Adrenal gland (tissue), 5 donors: ENCODE results near the gene KCNK18.

ENCODE experiments used
- CTCF ChIP-seq, 6 experiments: fragments of 450-650 bp in 4 of 6; fragments of 200-600 bp in 2 of 6; sonication (generic) in 1 of 6; IDR thresholded peaks; 1 replicate in 5 of 6; 2 replicates in 1 of 6; pipeline versions ENCODE4 v1.5.1 to v1.8.0; 2016 to 2021; ENCODE audit warnings: antibody characterized with exemption in 6 of 6, mild to moderate bottlenecking in 2 of 6, moderate library complexity in 1 of 6
- POLR2A ChIP-seq, 2 donors: fragments of 450-650 bp; IDR thresholded peaks; one replicate each; pipeline ENCODE4 v1.6.1; 2017; ENCODE audit warnings: antibody characterized with exemption in 2 of 2, mild to moderate bottlenecking in 2 of 2, moderate library complexity in 1 of 2
- donor health status: DM: no; HTN: no; CAD: no.

- TF ChIP-seq POLR2A (IDR thresholded peaks at IDR 0.05) (no peak), CTCF (IDR thresholded peaks at IDR 0.05) (no peak)
Observed at GRCh38 chr10:117189557-117189956, 7.7 kb upstream of the KCNK18 start.
